ENCODE data around the gene CPSF4.
"Not testable (repeated sequence)": the region's sequence is repeated elsewhere in the genome, so short reads cannot be mapped to it uniquely, and the experiment has no call there.

CPSF4 gene

GRCh38 chr7:99424932-99425730 lies 13.6 kb upstream of the CPSF4 start:
- DNase-seq (ENCODE audit: low read depth): no peak
- H3K4me3 ChIP-seq (ENCODE audit: control insufficient read depth, low read depth, low read length): no peak overlapping the region
- TF ChIP-seq, protein P1, sequence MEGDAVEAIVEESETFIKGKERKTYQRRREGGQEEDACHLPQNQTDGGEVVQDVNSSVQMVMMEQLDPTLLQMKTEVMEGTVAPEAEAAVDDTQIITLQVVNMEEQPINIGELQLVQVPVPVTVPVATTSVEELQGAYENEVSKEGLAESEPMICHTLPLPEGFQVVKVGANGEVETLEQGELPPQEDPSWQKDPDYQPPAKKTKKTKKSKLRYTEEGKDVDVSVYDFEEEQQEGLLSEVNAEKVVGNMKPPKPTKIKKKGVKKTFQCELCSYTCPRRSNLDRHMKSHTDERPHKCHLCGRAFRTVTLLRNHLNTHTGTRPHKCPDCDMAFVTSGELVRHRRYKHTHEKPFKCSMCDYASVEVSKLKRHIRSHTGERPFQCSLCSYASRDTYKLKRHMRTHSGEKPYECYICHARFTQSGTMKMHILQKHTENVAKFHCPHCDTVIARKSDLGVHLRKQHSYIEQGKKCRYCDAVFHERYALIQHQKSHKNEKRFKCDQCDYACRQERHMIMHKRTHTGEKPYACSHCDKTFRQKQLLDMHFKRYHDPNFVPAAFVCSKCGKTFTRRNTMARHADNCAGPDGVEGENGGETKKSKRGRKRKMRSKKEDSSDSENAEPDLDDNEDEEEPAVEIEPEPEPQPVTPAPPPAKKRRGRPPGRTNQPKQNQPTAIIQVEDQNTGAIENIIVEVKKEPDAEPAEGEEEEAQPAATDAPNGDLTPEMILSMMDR (IDR thresholded peaks at IDR 0.05; ENCODE audit: control insufficient read depth, insufficient read depth, low read depth, low read length, missing control alignments): no peak

- no peak overlapping the region for H3K4me3 ChIP-seq (ENCODE audit: control insufficient read depth, low read depth, low read length)
- TF ChIP-seq, protein P1 (IDR thresholded peaks at IDR 0.05; ENCODE audit: control insufficient read depth, insufficient read depth, low read depth, low read length, missing control alignments): no peak
- no peak for DNase-seq (ENCODE audit: low read depth)
Measured at GRCh38 chr7:99428972-99429566, 9.7 kb upstream of the CPSF4 start.

- no peak overlapping the region for H3K4me3 ChIP-seq (ENCODE audit: control insufficient read depth, low read depth, low read length)
- DNase-seq (ENCODE audit: low read depth): no peak
- TF ChIP-seq, protein P1 (IDR thresholded peaks at IDR 0.05; ENCODE audit: control insufficient read depth, insufficient read depth, low read depth, low read length, missing control alignments): no peak
Measured at GRCh38 chr7:99429756-99430155, 9.0 kb upstream of the CPSF4 start.

DNA sequence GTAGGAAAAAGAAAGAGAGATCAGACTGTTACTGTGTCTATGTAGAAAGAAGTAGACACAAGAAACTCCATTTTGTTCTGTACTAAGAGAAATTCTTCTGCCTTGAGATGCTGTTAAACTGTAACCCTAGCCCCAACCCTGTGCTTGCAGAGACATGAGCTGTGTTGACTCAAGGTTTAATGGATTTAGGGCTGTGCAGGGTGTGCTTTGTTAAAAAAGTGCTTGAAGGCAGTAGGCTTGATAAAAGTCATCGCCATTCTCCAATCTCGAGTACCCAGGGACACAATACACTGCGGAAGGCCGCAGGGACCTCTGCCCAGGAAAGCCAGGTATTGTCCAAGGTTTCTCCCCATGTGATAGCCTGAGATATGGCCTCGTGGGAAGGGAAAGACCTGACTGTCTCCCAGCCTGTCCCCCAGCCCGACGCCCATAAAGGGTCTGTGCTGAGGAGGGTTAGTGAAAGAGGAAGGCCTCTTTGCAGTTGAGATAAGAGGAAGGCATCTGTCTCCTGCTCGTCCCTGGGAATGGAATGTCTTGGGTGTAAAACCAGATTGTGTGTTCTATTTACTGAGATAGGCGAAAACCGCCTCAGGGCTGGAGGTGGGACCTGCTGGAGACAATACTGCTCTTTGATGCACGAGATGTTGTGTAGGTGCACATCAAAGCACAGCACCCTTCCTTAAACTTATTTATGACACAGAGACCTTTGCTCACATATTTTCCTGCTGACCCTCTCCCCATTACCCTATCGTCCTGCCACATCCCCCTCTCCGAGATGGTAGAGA lies 6.8 kb upstream of the CPSF4 start:
- not testable (repeated sequence) for H3K4me3 ChIP-seq (ENCODE audit: control insufficient read depth, low read depth, low read length); DNase-seq (ENCODE audit: low read depth)

GRCh38 chr7:99433158-99433557 lies 5.6 kb upstream of the CPSF4 start:
- H3K4me3 ChIP-seq (ENCODE audit: control insufficient read depth, low read depth, low read length): no peak overlapping the region
- TF ChIP-seq, protein P1 (IDR thresholded peaks at IDR 0.05; ENCODE audit: control insufficient read depth, insufficient read depth, low read depth, low read length, missing control alignments): no peak
- DNase-seq (ENCODE audit: low read depth): no peak

- peak overlapping the region; percentile 99 for H3K4me3 ChIP-seq (ENCODE audit: control insufficient read depth, low read depth, low read length)
- TF ChIP-seq, protein P1 (IDR thresholded peaks at IDR 0.05; ENCODE audit: control insufficient read depth, insufficient read depth, low read depth, low read length, missing control alignments): no peak
- DNase-seq (ENCODE audit: low read depth): no peak
Measured at GRCh38 chr7:99437946-99438572, 684 bp upstream of the CPSF4 start.

All from AG09309 (cell line).